Breast epithelium (tissue), 3 donors: ENCODE results near the gene ASPDH. TPM values are rescaled to one million over a fixed set of nuclear protein-coding genes. Genes with fewer than 3 reads are reported as not detected.

Experiments used
- total RNA-seq, 3 donors: library from RNA; depleted of rRNA; stranded (reverse); fragments of >200 nt; gene quantifications; one replicate each; pipeline ENCODE4 v1.1.0, GENCODE V29; 2016

Gene ASPDH
- total RNA-seq, 3 donors from 2014 or later = not detected

Other genes with a start within 250 kb of the ASPDH start
- gene KCNC3, start 184.5 kb downstream of the ASPDH start, total RNA-seq = 1 to 10 TPM in 2 of 3 donors, under 1 TPM in 1; 0.32 to 3.7 (median 1.6) TPM
- 1 to 10 TPM in 2 of 3 donors, under 1 TPM in 1; 0.80 to 1.8 (median 1.6) TPM for gene NAPSA, start 148.3 kb downstream of the ASPDH start, total RNA-seq
- gene NR1H2, start 137.5 kb downstream of the ASPDH start, total RNA-seq = 100 to 1,000 TPM in 1 of 3 donors, 10 to 100 TPM in 2; 71.0 to 105 (median 87.5) TPM
- 10 to 100 TPM; 13.8 to 17.3 (median 16.0) TPM for gene POLD1, start 129.6 kb downstream of the ASPDH start, total RNA-seq
- under 1 TPM in 1 of 3 donors, not detected in 2; 0.33 TPM for gene SPIB, start 95.0 kb downstream of the ASPDH start, total RNA-seq
- gene MYBPC2, start 81.0 kb downstream of the ASPDH start, total RNA-seq = under 1 TPM in 1 of 3 donors, not detected in 2; under 0.01 TPM
- gene EMC10, start 37.4 kb downstream of the ASPDH start, total RNA-seq = 10 to 100 TPM; 38.0 to 78.2 (median 64.6) TPM
- 1 to 10 TPM in 2 of 3 donors, under 1 TPM in 1; 0.98 to 1.3 (median 1.1) TPM for gene GARIN5A, start 37.1 kb downstream of the ASPDH start, total RNA-seq
- 10 to 100 TPM; 14.7 to 26.7 (median 20.3) TPM for gene JOSD2, start 2.7 kb downstream of the ASPDH start, total RNA-seq
- 1 to 10 TPM in 2 of 3 donors, under 1 TPM in 1; 0.16 to 1.3 (median 1.2) TPM for gene LRRC4B, start 54.5 kb upstream of the ASPDH start, total RNA-seq
- gene SYT3, start 126.0 kb upstream of the ASPDH start, total RNA-seq = 1 to 10 TPM in 1 of 3 donors, under 1 TPM in 1, not detected in 1; 0.33 to 1.3 TPM
- gene C19orf81, start 135.5 kb upstream of the ASPDH start, total RNA-seq = not detected
- under 1 TPM in 2 of 3 donors, not detected in 1; 0.59 to 0.98 TPM for gene SHANK1, start 205.9 kb upstream of the ASPDH start, total RNA-seq
- gene CLEC11A, start 209.5 kb upstream of the ASPDH start, total RNA-seq = 10 to 100 TPM; 16.4 to 24.3 (median 20.6) TPM